ENCODE results near the gene KIAA1755.

DNA sequence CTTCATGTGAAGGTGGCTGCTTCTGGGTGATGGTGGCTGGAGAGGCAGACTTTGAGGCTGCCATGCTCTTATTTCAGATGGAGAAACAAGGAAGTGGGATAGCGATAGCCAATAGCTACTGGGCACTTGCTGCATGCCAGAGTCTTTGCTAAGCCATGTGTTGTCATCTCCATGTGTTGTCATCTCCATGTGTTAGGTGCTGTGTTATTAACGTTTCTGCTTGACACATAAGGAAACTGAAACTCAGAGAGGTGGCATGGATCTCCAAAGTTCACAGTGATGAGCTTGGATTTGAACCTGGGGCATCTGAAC lies 16.9 kb downstream of the KIAA1755 start:
- TF ChIP-seq, protein P1, sequence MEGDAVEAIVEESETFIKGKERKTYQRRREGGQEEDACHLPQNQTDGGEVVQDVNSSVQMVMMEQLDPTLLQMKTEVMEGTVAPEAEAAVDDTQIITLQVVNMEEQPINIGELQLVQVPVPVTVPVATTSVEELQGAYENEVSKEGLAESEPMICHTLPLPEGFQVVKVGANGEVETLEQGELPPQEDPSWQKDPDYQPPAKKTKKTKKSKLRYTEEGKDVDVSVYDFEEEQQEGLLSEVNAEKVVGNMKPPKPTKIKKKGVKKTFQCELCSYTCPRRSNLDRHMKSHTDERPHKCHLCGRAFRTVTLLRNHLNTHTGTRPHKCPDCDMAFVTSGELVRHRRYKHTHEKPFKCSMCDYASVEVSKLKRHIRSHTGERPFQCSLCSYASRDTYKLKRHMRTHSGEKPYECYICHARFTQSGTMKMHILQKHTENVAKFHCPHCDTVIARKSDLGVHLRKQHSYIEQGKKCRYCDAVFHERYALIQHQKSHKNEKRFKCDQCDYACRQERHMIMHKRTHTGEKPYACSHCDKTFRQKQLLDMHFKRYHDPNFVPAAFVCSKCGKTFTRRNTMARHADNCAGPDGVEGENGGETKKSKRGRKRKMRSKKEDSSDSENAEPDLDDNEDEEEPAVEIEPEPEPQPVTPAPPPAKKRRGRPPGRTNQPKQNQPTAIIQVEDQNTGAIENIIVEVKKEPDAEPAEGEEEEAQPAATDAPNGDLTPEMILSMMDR (IDR thresholded peaks at IDR 0.05; ENCODE audit: low read depth, low read length), result no peak
- TF ChIP-seq POLR2A (IDR thresholded peaks at IDR 0.05; ENCODE audit: extremely low read depth, insufficient read length), result no peak
